ENCODE results near the gene MEIS2.

MEIS2 gene

DNA sequence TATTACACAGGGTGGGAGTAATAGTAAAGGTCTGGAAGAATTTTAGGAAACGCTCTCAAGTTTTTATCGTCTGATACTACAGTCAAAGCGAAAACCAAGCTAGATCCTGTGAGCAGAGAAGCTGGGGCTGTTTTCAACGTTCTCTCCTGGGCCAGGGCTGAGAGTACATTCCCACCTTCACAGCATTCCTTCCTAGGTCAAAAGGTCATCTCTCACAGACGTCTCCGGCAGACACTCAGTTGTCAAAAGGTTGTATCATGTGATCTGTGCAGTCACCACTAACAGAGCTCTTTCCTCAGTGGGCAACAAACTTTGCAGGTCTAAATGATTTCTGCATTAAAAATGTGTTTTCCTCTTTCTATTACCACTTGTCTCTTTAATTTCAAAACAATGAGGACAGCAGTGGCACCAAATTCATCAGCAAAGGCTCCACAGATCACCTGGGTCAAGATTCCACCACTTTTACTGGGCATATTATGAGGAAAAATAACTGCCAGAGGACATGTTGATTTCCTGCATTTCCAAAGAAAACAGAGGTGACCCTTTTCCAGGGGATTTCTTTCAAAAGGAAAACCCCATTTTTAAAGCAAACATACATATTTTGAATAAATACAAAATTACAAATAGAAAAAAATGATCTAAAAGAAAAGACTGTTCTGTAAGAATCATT is 41.9 kb downstream of the MEIS2 start:
- ChIA-PET CTCF (interaction anchor here (0.8 kb wide), 1 partner anchor 21 kb away, joined by 5 read pairs; no protein-coding TSS in a partner anchor), POLR2A (no interaction called here)
- TF ChIP-seq LEF1 (IDR thresholded peaks at IDR 0.05; ENCODE audit: borderline replicate concordance) = no peak
- TF ChIP-seq CTBP1 (IDR thresholded peaks at IDR 0.05; ENCODE audit: borderline replicate concordance) = no peak
- no peak for TF ChIP-seq BHLHE40 (IDR thresholded peaks at IDR 0.05; ENCODE audit: borderline replicate concordance)
- TF ChIP-seq ARNT (IDR thresholded peaks at IDR 0.05) = no peak
- no peak for TF ChIP-seq SUZ12 (IDR thresholded peaks at IDR 0.05)
- no peak for TF ChIP-seq FOXA1 (IDR thresholded peaks at IDR 0.05)
- no peak for TF ChIP-seq FOXK2 (IDR thresholded peaks at IDR 0.05)
- TF ChIP-seq NFRKB (IDR thresholded peaks at IDR 0.05) = no peak
- DNase-seq (ENCODE audit: extremely low spot score) = no peak

DNA sequence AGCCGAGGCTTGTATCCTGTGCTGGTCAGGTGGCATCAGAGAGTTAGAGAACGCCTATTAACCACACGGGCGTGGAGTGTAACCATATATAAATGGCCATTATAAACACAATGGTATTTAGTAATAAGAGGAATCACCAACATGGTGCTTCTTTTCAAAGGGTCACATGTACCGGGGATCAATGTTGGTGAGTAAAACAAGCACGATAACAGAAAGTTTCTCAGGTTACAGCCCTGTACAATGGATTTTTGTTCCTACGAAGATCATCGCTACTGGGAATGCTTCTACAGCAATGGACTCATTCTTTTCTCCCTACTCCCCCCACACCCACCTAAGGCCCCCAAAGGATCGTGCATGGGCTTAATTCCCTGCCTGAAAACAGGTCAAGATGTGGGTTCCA is 42.5 kb downstream of the MEIS2 start:
- TF ChIP-seq TARDBP (IDR thresholded peaks at IDR 0.05) (no peak), HDGF (IDR thresholded peaks at IDR 0.05; ENCODE audit: borderline replicate concordance) (no peak), ELF4 (IDR thresholded peaks at IDR 0.05) (no peak), ARNT (IDR thresholded peaks at IDR 0.05) (no peak), NFRKB (IDR thresholded peaks at IDR 0.05) (no peak), SUZ12 (IDR thresholded peaks at IDR 0.05) (no peak), FOXK2 (IDR thresholded peaks at IDR 0.05) (no peak), ZNF384 (IDR thresholded peaks at IDR 0.05) (no peak), BHLHE40 (IDR thresholded peaks at IDR 0.05; ENCODE audit: borderline replicate concordance) (no peak), CTBP1 (IDR thresholded peaks at IDR 0.05; ENCODE audit: borderline replicate concordance) (no peak), FOXA1 (IDR thresholded peaks at IDR 0.05) (no peak), FOXM1 (IDR thresholded peaks at IDR 0.05; ENCODE audit: borderline replicate concordance) (no peak), L3MBTL2 (conservative IDR thresholded peaks at IDR 0.05) (no peak)
- TF ChIP-seq, protein P1, sequence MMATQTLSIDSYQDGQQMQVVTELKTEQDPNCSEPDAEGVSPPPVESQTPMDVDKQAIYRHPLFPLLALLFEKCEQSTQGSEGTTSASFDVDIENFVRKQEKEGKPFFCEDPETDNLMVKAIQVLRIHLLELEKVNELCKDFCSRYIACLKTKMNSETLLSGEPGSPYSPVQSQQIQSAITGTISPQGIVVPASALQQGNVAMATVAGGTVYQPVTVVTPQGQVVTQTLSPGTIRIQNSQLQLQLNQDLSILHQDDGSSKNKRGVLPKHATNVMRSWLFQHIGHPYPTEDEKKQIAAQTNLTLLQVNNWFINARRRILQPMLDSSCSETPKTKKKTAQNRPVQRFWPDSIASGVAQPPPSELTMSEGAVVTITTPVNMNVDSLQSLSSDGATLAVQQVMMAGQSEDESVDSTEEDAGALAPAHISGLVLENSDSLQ (IDR thresholded peaks at IDR 0.05) = no peak
- ChIA-PET CTCF (no interaction called here), POLR2A (no interaction called here)
- no peak for DNase-seq (ENCODE audit: extremely low spot score)

DNA sequence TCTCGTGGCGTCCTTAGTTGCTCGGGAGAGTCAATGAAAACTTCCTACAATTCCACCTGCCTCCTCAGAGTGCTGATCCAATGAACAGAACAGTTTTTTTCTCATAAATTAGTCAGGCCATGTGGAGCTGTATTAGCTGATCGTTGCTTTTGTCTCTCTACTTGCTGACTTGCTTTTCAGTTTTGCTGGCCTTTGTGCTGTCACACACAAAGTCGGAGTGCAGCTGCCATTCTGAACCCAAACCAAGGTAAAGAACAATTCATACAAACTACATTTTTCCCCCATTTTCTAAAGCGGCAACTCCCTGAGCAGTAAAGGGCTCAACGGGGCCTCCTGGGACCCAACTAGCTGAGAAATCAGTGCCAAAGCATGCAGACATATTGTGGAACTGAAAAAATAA is 43.1 kb downstream of the MEIS2 start:
- DNase-seq (ENCODE audit: extremely low spot score) = no peak
- TF ChIP-seq L3MBTL2 (conservative IDR thresholded peaks at IDR 0.05) (no peak), ZNF384 (IDR thresholded peaks at IDR 0.05) (no peak), ARNT (IDR thresholded peaks at IDR 0.05) (no peak), FOXA1 (IDR thresholded peaks at IDR 0.05) (no peak), BHLHE40 (IDR thresholded peaks at IDR 0.05; ENCODE audit: borderline replicate concordance) (no peak), LEF1 (IDR thresholded peaks at IDR 0.05; ENCODE audit: borderline replicate concordance) (no peak), TARDBP (IDR thresholded peaks at IDR 0.05) (no peak), SUZ12 (IDR thresholded peaks at IDR 0.05) (no peak), ELF4 (IDR thresholded peaks at IDR 0.05) (no peak), HDGF (IDR thresholded peaks at IDR 0.05; ENCODE audit: borderline replicate concordance) (no peak), SP1 (IDR thresholded peaks at IDR 0.05) (no peak)
- TF ChIP-seq, protein P1 (IDR thresholded peaks at IDR 0.05) = no peak
- CTCF ChIA-PET = no interaction called here
- POLR2A ChIA-PET = interaction anchor here (1.0 kb wide), 1 partner anchor 44 kb away, joined by 3 read pairs; no protein-coding TSS in a partner anchor

DNA sequence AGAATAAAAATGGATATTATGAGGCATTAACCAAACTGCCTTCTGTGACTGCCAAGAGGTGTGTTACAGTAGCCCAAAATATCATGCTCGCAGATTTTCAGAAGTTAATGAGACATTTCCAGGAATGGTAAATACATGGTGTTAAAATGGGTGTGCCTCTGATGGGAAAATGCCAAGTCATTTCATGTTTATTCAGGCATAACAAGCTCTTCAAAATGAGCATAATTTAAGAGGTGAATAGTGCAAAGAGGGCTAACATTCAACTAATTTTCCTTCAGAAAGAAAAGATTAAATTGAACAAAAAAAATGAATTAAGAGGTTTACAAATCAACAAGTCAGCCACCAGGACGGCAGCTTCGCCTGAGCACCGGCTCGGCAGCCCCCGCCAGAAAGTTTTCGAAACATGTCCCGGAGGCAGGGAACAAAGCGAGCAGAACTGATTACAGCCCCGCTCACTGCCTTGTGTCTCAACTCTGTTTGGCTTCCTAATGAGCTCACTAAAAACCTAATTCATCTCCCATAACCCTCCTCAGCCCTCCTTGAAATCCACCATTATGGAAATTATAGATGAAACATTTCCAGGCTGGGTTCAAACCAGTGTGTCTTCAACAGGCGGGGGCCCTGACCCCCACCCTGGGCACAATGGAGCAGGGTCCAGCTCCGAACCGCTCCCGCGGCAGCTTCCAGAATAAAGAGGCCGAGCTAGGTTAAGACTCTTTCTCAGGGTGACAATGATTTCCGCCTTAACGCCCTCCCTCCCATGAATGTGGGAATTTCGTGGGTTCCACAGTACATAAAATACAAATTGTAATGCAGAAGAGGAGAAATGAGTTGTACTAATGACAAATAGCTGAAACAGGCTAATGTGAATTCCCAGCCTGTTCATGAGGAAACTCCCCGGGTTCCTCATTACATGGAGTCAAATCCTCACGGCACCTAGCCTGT is 43.9 kb downstream of the MEIS2 start:
- POLR2A ChIA-PET = interaction anchor here (1.0 kb wide), 1 partner anchor 44 kb away, joined by 3 read pairs; no protein-coding TSS in a partner anchor
- DNase-seq (ENCODE audit: extremely low spot score) = no peak
- CTCF ChIA-PET = no interaction called here
- no peak for TF ChIP-seq ELF4 (IDR thresholded peaks at IDR 0.05)
- TF ChIP-seq L3MBTL2 (conservative IDR thresholded peaks at IDR 0.05) = no peak
- no peak for TF ChIP-seq HDGF (IDR thresholded peaks at IDR 0.05; ENCODE audit: borderline replicate concordance)
- no peak for TF ChIP-seq LEF1 (IDR thresholded peaks at IDR 0.05; ENCODE audit: borderline replicate concordance)
- no peak for TF ChIP-seq FOXM1 (IDR thresholded peaks at IDR 0.05; ENCODE audit: borderline replicate concordance)
- TF ChIP-seq ZNF384 (IDR thresholded peaks at IDR 0.05) = no peak
- TF ChIP-seq TARDBP (IDR thresholded peaks at IDR 0.05) = no peak
- no peak for TF ChIP-seq CTBP1 (IDR thresholded peaks at IDR 0.05; ENCODE audit: borderline replicate concordance)
- TF ChIP-seq, protein P1 (IDR thresholded peaks at IDR 0.05) = no peak
- TF ChIP-seq FOXK2 (IDR thresholded peaks at IDR 0.05) = no peak
- no peak for TF ChIP-seq BHLHE40 (IDR thresholded peaks at IDR 0.05; ENCODE audit: borderline replicate concordance)
- no peak for TF ChIP-seq SUZ12 (IDR thresholded peaks at IDR 0.05)
- TF ChIP-seq NFRKB (IDR thresholded peaks at IDR 0.05) = no peak
- TF ChIP-seq SP1 (IDR thresholded peaks at IDR 0.05) = no peak
- TF ChIP-seq FOXA1 (IDR thresholded peaks at IDR 0.05) = no peak
- no peak for TF ChIP-seq ARNT (IDR thresholded peaks at IDR 0.05)

DNA sequence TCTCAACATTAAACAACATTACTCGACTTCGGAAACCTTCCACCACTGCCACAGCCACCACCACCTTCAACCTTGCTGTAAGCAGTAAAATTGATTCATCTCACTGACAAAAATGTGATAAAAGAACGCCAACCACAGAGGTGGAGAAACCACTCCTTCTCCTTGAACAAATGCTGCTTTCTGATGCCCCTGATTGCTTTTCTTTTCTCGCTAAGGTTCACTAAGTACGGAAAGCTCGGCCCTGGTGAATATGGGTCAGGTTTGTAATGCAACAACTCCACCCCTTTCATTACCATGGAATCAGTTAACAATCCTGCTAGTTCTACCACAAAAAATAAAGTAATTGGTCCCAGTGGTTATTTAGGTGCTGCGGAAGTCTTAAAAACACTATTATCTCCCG is 44.9 kb downstream of the MEIS2 start:
- CTCF ChIA-PET = no interaction called here
- TF ChIP-seq TARDBP (IDR thresholded peaks at IDR 0.05) = no peak
- no peak for TF ChIP-seq SUZ12 (IDR thresholded peaks at IDR 0.05)
- no peak for TF ChIP-seq FOXA1 (IDR thresholded peaks at IDR 0.05)
- no peak for TF ChIP-seq L3MBTL2 (conservative IDR thresholded peaks at IDR 0.05)
- TF ChIP-seq FOXK2 (IDR thresholded peaks at IDR 0.05) = no peak
- TF ChIP-seq ELF4 (IDR thresholded peaks at IDR 0.05) = no peak
- TF ChIP-seq BHLHE40 (IDR thresholded peaks at IDR 0.05; ENCODE audit: borderline replicate concordance) = no peak
- TF ChIP-seq FOXM1 (IDR thresholded peaks at IDR 0.05; ENCODE audit: borderline replicate concordance) = no peak
- TF ChIP-seq SP1 (IDR thresholded peaks at IDR 0.05) = no peak
- no peak for TF ChIP-seq CTBP1 (IDR thresholded peaks at IDR 0.05; ENCODE audit: borderline replicate concordance)
- no peak for TF ChIP-seq ZNF384 (IDR thresholded peaks at IDR 0.05)
- POLR2A ChIA-PET = no interaction called here

More for the DNA sequence above, 44.9 kb downstream of the MEIS2 start:
- DNase-seq (ENCODE audit: extremely low spot score) = no peak

All from HEK293T (cell line).